NB4 (cell line): Measurements from ENCODE around the gene CMIP.

Source experiments
- CTCF ChIP-seq: IDR thresholded peaks from one replicate; pipeline ENCODE4 v1.5.1; 2012; ENCODE audit warnings: low read depth, low read length
- POLR2A ChIP-seq: IDR thresholded peaks from 2 replicates; pipeline ENCODE4 v1.6.1; 2011; ENCODE audit warnings: mild to moderate bottlenecking; ENCODE audit not compliant: insufficient read length; ENCODE audit errors: extremely low read depth

GRCh38 chr16:81629034-81629802 is 184.6 kb downstream of the CMIP start:
- TF ChIP-seq CTCF (no peak), POLR2A (no peak)
